Thyroid gland (tissue), 4 donors: Measurements from ENCODE around the gene MTCL1. TPM values are rescaled to one million over a fixed set of nuclear protein-coding genes. Genes with fewer than 3 reads are reported as not detected.

Experiments
- DNase-seq, 2 donors: peaks; one replicate each; pipeline ENCODE4 v3.0.0-alpha.2; 2019
- H3K27ac ChIP-seq, 3 donors: fragments of 200-600 bp; sonication (generic); 1 replicate in 2 of 3; 2 replicates in 1 of 3; pipeline ENCODE4 v1.5.1; 2016 to 2019; ENCODE audit warnings: mild to moderate bottlenecking in 1 of 3, moderate library complexity in 1 of 3
- H3K27me3 ChIP-seq: fragments of 200-600 bp; sonication (generic); one replicate; pipeline ENCODE4 v1.5.1; 2019
- H3K36me3 ChIP-seq, 2 donors: fragments of 200-600 bp; sonication (generic); one replicate each; pipeline ENCODE4 v1.5.1; 2016 to 2019
- H3K4me1 ChIP-seq, 2 donors: fragments of 200-600 bp; sonication (generic); one replicate each; pipeline ENCODE4 v1.5.1; 2017 to 2019
- H3K4me3 ChIP-seq, 3 donors: fragments of 200-600 bp; sonication (generic); replicated peaks in 1 of 3; 1 replicate in 2 of 3; 2 replicates in 1 of 3; pipeline ENCODE4 v1.5.1; 2016; ENCODE audit warnings: mild to moderate bottlenecking in 1 of 3
- H3K9me3 ChIP-seq: fragments of 200-600 bp; sonication (generic); one replicate; pipeline ENCODE4 v1.5.1; 2017
- CTCF ChIP-seq, 6 experiments: fragments of 200-600 bp in 3 of 6; fragments of 450-650 bp in 3 of 6; sonication (generic) in 3 of 6; IDR thresholded peaks; one replicate each; pipeline ENCODE4 v1.5.1; 2016 to 2019; ENCODE audit warnings: antibody characterized with exemption in 6 of 6, mild to moderate bottlenecking in 2 of 6, inconsistent platforms in 1 of 6, moderate library complexity in 1 of 6
- POLR2A ChIP-seq, 2 donors: fragments of 450-650 bp; IDR thresholded peaks; one replicate each; pipeline ENCODE4 v1.6.1; 2017; ENCODE audit warnings: antibody characterized with exemption in 2 of 2, mild to moderate bottlenecking in 2 of 2, moderate library complexity in 1 of 2
- WGBS, 2 donors: methylation state at CpG; one replicate each; pipeline ENCODE4 v1.1.5; 2017; 5-methylcytosine and 5-hydroxymethylcytosine counted together
- intact Hi-C: fragments of 100-400 bp; cut with DNase I; formaldehyde crosslinking; loops from one replicate; pipeline ENCODE4 v1.15.1; 2023
- total RNA-seq, 4 donors: library from RNA; depleted of rRNA; stranded (reverse); fragments of >200 nt; gene quantifications; one replicate each; pipeline ENCODE4 v1.2.3, GENCODE V29; 2016

MTCL1 gene
- 1 to 10 TPM; 2.0 to 3.2 (median 2.5) TPM for total RNA-seq

- no peaks in the 10 kb centered on the region for H3K27me3 ChIP-seq
These were observed at the start of gene MTCL1 for GRCh38 chr18:8705238-8705960. Gene MTCL1, plus strand, starts transcription at chr18:8705556. Its CDS starts 105 bp downstream, at chr18:8705661.

GRCh38 chr18:8656232-8656631, 49.1 kb upstream of the MTCL1 start:
- Histone ChIP-seq H3K27me3 (no peaks in the 10 kb centered on the region), H3K4me1 (peaks cover 3 to 5% of the 10 kb centered on the region in 2 donors), H3K36me3 (no peaks in the 10 kb centered on the region), H3K9me3 (no peaks in the 10 kb centered on the region), H3K27ac (no peak overlapping the region), H3K4me3 (no peak overlapping the region)
- intact Hi-C loops, result no loop called here
- 82 to 86% methylated on average over 6 of the region's 6 CpGs for WGBS, 2 donors
- TF ChIP-seq POLR2A (IDR thresholded peaks at IDR 0.05) (no peak), CTCF (IDR thresholded peaks at IDR 0.05) (no peak)
- DNase-seq, result no peak

More at GRCh38 chr18:8705238-8705960, at the start of gene MTCL1:
- Histone ChIP-seq H3K36me3 (no peaks in the 10 kb centered on the region), H3K4me1 (peaks cover 6 to 19% of the 10 kb centered on the region in 2 donors), H3K4me3 (peak within 1 kb of the TSS; percentile 23 to 76 (median 70)), H3K9me3 (no peaks in the 10 kb centered on the region), H3K27ac (peak within 1 kb of the TSS; percentile 66 to 81 (median 73))
- 0% methylated on average over 7 of the region's 123 CpGs; no CpG with 5 or more reads in 1 of the 2 donors for WGBS, 2 donors
- no peak for TF ChIP-seq POLR2A (IDR thresholded peaks at IDR 0.05)
- no peak for TF ChIP-seq CTCF (IDR thresholded peaks at IDR 0.05)
- DNase-seq, result peak; percentile 36 to 53
- intact Hi-C loops, result no loop called here

- intact Hi-C loops, result no loop called here
- no peak for DNase-seq
- 76 to 83% methylated on average over 14 of the region's 14 CpGs for WGBS, 2 donors
- Histone ChIP-seq H3K9me3 (no peaks in the 10 kb centered on the region), H3K4me3 (no peak overlapping the region), H3K27ac (no peak overlapping the region), H3K4me1 (peaks cover 5 to 11% of the 10 kb centered on the region in 2 donors), H3K27me3 (no peaks in the 10 kb centered on the region), H3K36me3 (no peaks in the 10 kb centered on the region)
- TF ChIP-seq CTCF (IDR thresholded peaks at IDR 0.05), result no peak
These were observed 48.1 kb upstream of the MTCL1 start for GRCh38 chr18:8657050-8657820.

GRCh38 chr18:8657873-8658470, 47.4 kb upstream of the MTCL1 start:
- peak in 1 of 2 donors; percentile 40 for DNase-seq
- Histone ChIP-seq H3K36me3 (no peaks in the 10 kb centered on the region), H3K27me3 (no peaks in the 10 kb centered on the region), H3K4me3 (no peak overlapping the region), H3K27ac (no peak overlapping the region), H3K9me3 (no peaks in the 10 kb centered on the region), H3K4me1 (peaks cover 5 to 11% of the 10 kb centered on the region in 2 donors)
- no peak for TF ChIP-seq CTCF (IDR thresholded peaks at IDR 0.05)
- no peak for TF ChIP-seq POLR2A (IDR thresholded peaks at IDR 0.05)
- intact Hi-C loops, result loop anchor here (2.0 kb wide), 1 partner anchor 333 kb away; no protein-coding TSS in a partner anchor
- WGBS, 2 donors, result 47 to 57% methylated on average over 14 of the region's 14 CpGs
